Activated CD4-positive, alpha-beta T cell treated with anti-CD3 and anti-CD28 coated beads for 24 hours (primary cell): ENCODE data around the gene BDH1.
"Not testable (repeated sequence)": the region's sequence is repeated elsewhere in the genome, so short reads cannot be mapped to it uniquely, and the experiment has no call there.

Experiments
- DNase-seq, 2 donors: peaks; one replicate each; pipeline ENCODE4 v3.0.0-alpha.2; 2020; ENCODE audit warnings: low read depth in 2 of 2

Gene BDH1

GRCh38 chr3:197487911-197488391 is 67.8 kb downstream of the BDH1 start:
- DNase-seq = no peak

- DNase-seq = no peak
Observed at GRCh38 chr3:197486861-197487260, 68.9 kb downstream of the BDH1 start.

- no peak for DNase-seq
Observed at GRCh38 chr3:197485143-197485542, 70.6 kb downstream of the BDH1 start.

- DNase-seq = no peak
Observed at GRCh38 chr3:197484204-197484901, 71.4 kb downstream of the BDH1 start.

- no peak for DNase-seq
Observed at GRCh38 chr3:197482001-197482400, 73.8 kb downstream of the BDH1 start.

- no peak for DNase-seq
Observed at GRCh38 chr3:197480320-197480719, 75.4 kb downstream of the BDH1 start.

- DNase-seq = no peak
Observed at GRCh38 chr3:197478746-197479668, 76.8 kb downstream of the BDH1 start.

GRCh38 chr3:197477816-197478215 is 78.0 kb downstream of the BDH1 start:
- DNase-seq = not testable (repeated sequence)

GRCh38 chr3:197475997-197476525 is 79.7 kb downstream of the BDH1 start:
- DNase-seq = no peak

GRCh38 chr3:197475514-197475913 is 80.3 kb downstream of the BDH1 start:
- DNase-seq = no peak

- DNase-seq = no peak
Observed at GRCh38 chr3:197472151-197472550, 83.6 kb downstream of the BDH1 start.

GRCh38 chr3:197471221-197472010 is 84.4 kb downstream of the BDH1 start:
- DNase-seq = no peak

- DNase-seq = no peak
Observed at GRCh38 chr3:197468866-197469382, 86.8 kb downstream of the BDH1 start.

- no peak for DNase-seq
Observed at GRCh38 chr3:197468167-197468566, 87.6 kb downstream of the BDH1 start.

GRCh38 chr3:197466586-197467399 is 89.0 kb downstream of the BDH1 start:
- no peak for DNase-seq

GRCh38 chr3:197465996-197466549 is 89.7 kb downstream of the BDH1 start:
- DNase-seq = no peak

GRCh38 chr3:197465197-197465995 is 90.4 kb downstream of the BDH1 start:
- no peak for DNase-seq

GRCh38 chr3:197464794-197465193 is 91.0 kb downstream of the BDH1 start:
- no peak for DNase-seq

- DNase-seq = no peak
Observed at GRCh38 chr3:197463279-197463678, 92.5 kb downstream of the BDH1 start.
